Measurements from ENCODE around the gene STON1.
"Not testable (repeated sequence)": the region's sequence is repeated elsewhere in the genome, so short reads cannot be mapped to it uniquely, and the experiment has no call there.

Gene STON1

DNA sequence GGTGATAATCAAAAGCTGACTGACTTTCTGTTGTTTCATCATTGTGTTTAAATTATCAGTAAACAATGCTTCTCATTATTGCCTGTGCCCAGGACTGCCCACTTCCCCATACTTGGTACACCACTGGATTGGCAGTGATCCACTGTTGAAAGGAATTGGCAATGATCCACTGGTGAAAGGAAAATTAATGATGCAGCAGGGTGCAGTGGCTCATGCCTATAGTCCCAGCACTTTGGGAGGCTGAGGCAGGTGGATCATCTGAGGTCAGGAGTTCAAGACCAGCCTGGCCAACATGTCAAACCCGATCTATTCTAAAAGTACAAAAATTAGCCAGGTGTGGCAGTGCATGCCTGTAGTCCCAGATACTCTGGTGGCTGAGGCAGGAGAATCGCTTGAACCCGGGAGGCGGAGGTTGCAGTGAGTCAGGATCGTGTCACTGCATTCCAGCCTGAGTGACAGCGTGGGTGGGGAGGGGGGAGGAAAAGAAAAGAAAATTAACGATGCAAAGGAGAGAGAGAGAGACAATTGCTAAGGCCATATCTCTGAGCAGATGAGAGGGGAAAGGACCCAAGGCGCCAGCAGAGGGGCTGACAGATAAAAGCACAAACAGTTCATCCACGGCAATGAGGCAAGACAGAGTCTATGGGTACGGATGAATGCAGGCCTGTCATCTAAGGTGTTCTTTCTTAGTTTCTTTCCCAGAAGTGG, 77.5 kb downstream of the STON1 start:
- Histone ChIP-seq H3K4me3 (ENCODE audit: low read length) (no peak overlapping the region), H3K9ac (ENCODE audit: low read length) (no peak overlapping the region), H3K4me1 (ENCODE audit: low read length) (no peaks in the 10 kb centered on the region), H2AFZ (ENCODE audit: low read depth, low read length) (no peak overlapping the region), H4K20me1 (ENCODE audit: insufficient read depth, low read length) (no peaks in the 10 kb centered on the region), H3K9me3 (ENCODE audit: insufficient read depth, low read length) (no peaks in the 10 kb centered on the region), H3K27ac (ENCODE audit: low read length) (no peak overlapping the region), H3K27me3 (ENCODE audit: low read depth, low read length) (no peaks in the 10 kb centered on the region), H3K4me2 (ENCODE audit: low read length) (no peak overlapping the region), H3K36me3 (replicated peaks; ENCODE audit: low read depth, low read length) (no peaks in the 10 kb centered on the region), H3K79me2 (ENCODE audit: low read length) (no peaks in the 10 kb centered on the region)
- TF ChIP-seq EZH2phosphoT487 (IDR thresholded peaks at IDR 0.05; ENCODE audit: low read depth), result no peak
- no peak for TF ChIP-seq CTCF (IDR thresholded peaks at IDR 0.05; ENCODE audit: low read depth, low read length)

DNA sequence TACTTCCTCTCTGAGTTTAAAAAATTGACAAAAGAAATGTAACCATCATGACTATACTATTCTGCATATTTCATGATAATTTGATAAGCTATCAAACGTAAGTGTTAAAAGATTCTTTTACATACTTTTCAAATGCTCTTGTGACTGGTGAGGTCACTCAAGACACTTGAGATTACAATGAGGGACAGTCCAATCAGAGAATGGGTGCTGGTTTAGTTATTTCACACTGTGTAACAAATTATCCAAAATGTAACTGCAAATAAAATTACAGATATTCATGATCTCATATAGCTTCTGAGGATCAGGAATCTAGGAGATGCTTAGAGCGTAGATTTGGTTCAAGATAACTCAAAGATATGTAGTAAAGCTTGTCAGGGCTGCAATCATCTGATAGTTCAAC, 83.3 kb downstream of the STON1 start:
- no peak overlapping the region for H3K4me3 ChIP-seq (ENCODE audit: low read length)
- H3K9ac ChIP-seq (ENCODE audit: low read length), result no peak overlapping the region
- no peaks in the 10 kb centered on the region for H3K4me1 ChIP-seq (ENCODE audit: low read length)
- no peak for TF ChIP-seq CTCF (IDR thresholded peaks at IDR 0.05; ENCODE audit: low read depth, low read length)
- no peak for TF ChIP-seq EZH2phosphoT487 (IDR thresholded peaks at IDR 0.05; ENCODE audit: low read depth)
- H3K36me3 ChIP-seq (replicated peaks; ENCODE audit: low read depth, low read length), result no peaks in the 10 kb centered on the region
- H3K27ac ChIP-seq (ENCODE audit: low read length), result no peak overlapping the region
- no peaks in the 10 kb centered on the region for H3K9me3 ChIP-seq (ENCODE audit: insufficient read depth, low read length)
- no peaks in the 10 kb centered on the region for H3K79me2 ChIP-seq (ENCODE audit: low read length)
- no peak overlapping the region for H3K4me2 ChIP-seq (ENCODE audit: low read length)
- H3K27me3 ChIP-seq (ENCODE audit: low read depth, low read length), result no peaks in the 10 kb centered on the region
- H2AFZ ChIP-seq (ENCODE audit: low read depth, low read length), result no peak overlapping the region
- no peaks in the 10 kb centered on the region for H4K20me1 ChIP-seq (ENCODE audit: insufficient read depth, low read length)

DNA sequence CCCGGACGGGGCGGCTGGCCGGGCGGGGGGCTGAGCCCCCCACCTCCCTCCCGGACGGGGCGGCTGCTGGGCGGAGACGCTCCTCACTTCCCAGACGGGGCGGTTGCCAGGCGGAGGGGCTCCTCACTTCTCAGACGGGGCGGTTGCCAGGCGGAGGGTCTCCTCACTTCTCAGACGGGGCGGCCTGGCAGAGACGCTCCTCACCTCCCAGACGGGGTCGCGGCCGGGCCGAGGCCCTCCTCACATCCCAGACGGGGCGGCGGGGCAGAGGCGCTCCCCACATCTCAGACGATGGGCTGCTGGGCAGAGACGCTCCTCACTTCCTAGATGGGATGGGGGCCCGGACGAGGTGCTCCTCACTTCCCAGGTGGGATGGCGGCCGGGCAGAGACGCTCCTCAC, 84.6 kb downstream of the STON1 start:
- not testable (repeated sequence) for H3K27me3 ChIP-seq (ENCODE audit: low read depth, low read length); H2AFZ ChIP-seq (ENCODE audit: low read depth, low read length); H3K4me3 ChIP-seq (ENCODE audit: low read length); H3K4me1 ChIP-seq (ENCODE audit: low read length); H3K4me2 ChIP-seq (ENCODE audit: low read length); H3K9me3 ChIP-seq (ENCODE audit: insufficient read depth, low read length); H4K20me1 ChIP-seq (ENCODE audit: insufficient read depth, low read length); H3K79me2 ChIP-seq (ENCODE audit: low read length); H3K9ac ChIP-seq (ENCODE audit: low read length); H3K36me3 ChIP-seq (replicated peaks; ENCODE audit: low read depth, low read length); H3K27ac ChIP-seq (ENCODE audit: low read length)

DNA sequence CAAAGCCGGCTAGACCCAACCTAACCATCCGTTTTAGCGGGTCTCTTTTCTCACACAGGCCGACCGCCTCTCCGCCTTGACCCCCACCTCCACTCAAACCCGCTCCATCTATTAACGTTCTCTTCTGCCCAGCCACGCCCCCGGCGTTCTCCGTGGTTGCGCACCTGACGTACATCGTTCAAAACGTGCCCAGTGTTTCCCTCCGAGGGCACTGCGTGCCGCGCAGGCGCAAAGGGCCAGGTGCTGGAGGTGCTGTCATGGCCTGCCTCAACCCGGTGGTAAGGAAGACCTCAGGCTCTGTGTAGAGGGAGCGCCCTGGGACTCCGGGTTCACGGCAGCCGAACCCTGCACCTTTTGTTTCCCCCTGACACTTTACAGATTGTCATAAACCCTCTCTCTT, 87.7 kb downstream of the STON1 start, which contains the start of gene GTF2A1L:
Gene GTF2A1L (plus strand): TSS at position 239 of the 400 bp plus-strand sequence. CDS start 19 bp downstream, at position 258.
- H3K27ac ChIP-seq (ENCODE audit: low read length), result no peak within 1 kb of the TSS
- no peak for TF ChIP-seq EZH2phosphoT487 (IDR thresholded peaks at IDR 0.05; ENCODE audit: low read depth)
- TF ChIP-seq CTCF (IDR thresholded peaks at IDR 0.05; ENCODE audit: low read depth, low read length), result no peak
- no peaks in the 10 kb centered on the region for H3K36me3 ChIP-seq (replicated peaks; ENCODE audit: low read depth, low read length)
- no peaks in the 10 kb centered on the region for H3K27me3 ChIP-seq (ENCODE audit: low read depth, low read length)
- no peaks in the 10 kb centered on the region for H3K4me1 ChIP-seq (ENCODE audit: low read length)
- no peaks in the 10 kb centered on the region for H4K20me1 ChIP-seq (ENCODE audit: insufficient read depth, low read length)
- H3K4me3 ChIP-seq (ENCODE audit: low read length), result no peak within 1 kb of the TSS
- no peak within 1 kb of the TSS for H3K9ac ChIP-seq (ENCODE audit: low read length)
- H2AFZ ChIP-seq (ENCODE audit: low read depth, low read length), result no peak within 1 kb of the TSS
- no peaks in the 10 kb centered on the region for H3K79me2 ChIP-seq (ENCODE audit: low read length)
- H3K9me3 ChIP-seq (ENCODE audit: insufficient read depth, low read length), result no peaks in the 10 kb centered on the region
- H3K4me2 ChIP-seq (ENCODE audit: low read length), result no peak within 1 kb of the TSS
